OCI-LY7 (cell line): ENCODE data around the gene HRNR.

ENCODE experiments used
- EZH2phosphoT487 ChIP-seq: fragments of 200-600 bp; sonication (generic); IDR thresholded peaks from 2 replicates; pipeline ENCODE4 v1.6.1; 2018; ENCODE audit warnings: low read depth, borderline replicate concordance, mild to moderate bottlenecking, mixed run types, antibody characterized with exemption, low read length, moderate library complexity, mixed read lengths
- TF ChIP-seq, protein P1 (sequence below): fragments of 200-600 bp; sonication (generic); conservative IDR thresholded peaks from 2 replicates; pipeline ENCODE4 v1.5.1; 2014; ENCODE audit warnings: mild to moderate bottlenecking, antibody characterized with exemption, low read length, moderate library complexity, mixed read lengths

DNA sequence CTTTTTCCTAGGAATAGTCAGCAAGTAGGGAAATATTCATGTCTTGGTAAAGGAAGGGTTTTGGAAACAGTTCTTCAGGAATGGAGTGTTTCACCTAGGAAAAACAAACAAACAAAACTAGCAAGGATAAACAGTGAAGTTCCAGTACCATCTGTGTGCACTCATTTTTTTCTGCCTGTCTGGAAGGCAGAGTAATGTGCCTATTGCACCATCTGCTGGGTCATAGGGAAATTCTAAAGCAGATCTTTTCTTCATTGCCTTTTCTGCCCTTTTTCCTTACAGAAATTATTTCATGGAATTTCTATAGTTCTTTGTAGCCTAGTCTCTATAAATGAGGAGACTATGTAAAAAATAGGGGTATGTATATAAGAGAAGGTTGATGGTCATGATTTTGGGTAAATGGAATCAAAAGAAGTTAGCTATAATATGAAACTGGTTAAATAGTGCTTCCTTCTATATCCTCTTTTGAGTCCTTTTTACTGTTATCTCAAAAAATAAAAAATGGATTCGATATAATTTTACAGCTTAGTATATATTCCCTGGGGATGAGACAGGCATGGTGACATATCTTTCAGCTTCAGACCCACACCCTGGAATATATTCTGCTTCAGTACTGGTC, 3.4 kb upstream of the HRNR start:
- TF ChIP-seq, protein P1, sequence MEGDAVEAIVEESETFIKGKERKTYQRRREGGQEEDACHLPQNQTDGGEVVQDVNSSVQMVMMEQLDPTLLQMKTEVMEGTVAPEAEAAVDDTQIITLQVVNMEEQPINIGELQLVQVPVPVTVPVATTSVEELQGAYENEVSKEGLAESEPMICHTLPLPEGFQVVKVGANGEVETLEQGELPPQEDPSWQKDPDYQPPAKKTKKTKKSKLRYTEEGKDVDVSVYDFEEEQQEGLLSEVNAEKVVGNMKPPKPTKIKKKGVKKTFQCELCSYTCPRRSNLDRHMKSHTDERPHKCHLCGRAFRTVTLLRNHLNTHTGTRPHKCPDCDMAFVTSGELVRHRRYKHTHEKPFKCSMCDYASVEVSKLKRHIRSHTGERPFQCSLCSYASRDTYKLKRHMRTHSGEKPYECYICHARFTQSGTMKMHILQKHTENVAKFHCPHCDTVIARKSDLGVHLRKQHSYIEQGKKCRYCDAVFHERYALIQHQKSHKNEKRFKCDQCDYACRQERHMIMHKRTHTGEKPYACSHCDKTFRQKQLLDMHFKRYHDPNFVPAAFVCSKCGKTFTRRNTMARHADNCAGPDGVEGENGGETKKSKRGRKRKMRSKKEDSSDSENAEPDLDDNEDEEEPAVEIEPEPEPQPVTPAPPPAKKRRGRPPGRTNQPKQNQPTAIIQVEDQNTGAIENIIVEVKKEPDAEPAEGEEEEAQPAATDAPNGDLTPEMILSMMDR, result 0 out of 2 replicates have a peak, but pooled peaks have one; percentile 15
- TF ChIP-seq EZH2phosphoT487, result no peak
